Measurements from ENCODE around the gene WWOX. TPM values are rescaled to one million over a fixed set of nuclear protein-coding genes. Genes with fewer than 3 reads are reported as not detected.

Gene WWOX
- total RNA-seq, 1 experiment from 2014 or later, result 13.0 TPM

- no peak for DNase-seq (ENCODE audit: low read depth)
Observed at GRCh38 chr16:78563905-78564304, 464.5 kb downstream of the WWOX start.

DNA sequence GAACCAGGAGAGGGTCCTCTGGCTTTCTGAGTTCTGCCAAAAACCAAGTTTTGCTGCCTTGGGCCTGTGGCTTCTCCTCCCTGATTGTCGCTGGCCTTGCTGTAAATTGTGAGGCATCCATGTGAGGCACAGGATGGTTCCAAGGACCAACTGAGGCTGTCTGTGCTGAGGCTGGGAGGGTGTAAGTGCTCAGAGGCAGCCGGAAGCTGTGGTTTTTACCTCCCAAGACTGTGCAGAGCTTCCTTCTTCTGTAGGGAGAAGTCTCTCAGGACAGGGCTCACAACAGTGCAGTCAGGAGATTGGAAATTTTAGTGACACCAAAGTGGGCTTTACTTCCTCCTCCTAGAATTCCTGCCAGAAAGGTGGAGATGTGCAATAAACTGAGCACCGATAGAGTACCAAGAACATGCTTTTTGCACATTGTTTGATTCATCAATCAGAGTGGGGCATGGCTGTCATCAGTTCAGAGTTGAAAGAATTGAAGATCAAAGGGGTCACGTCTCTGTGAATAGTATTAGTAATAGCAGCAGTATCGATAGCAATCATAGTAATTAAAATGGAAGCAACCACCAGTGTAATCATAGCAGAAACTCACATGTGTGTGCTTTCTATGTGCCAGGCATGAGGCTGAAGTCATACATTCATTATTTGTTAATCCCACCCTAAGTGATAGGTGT lies 467.1 kb downstream of the WWOX start:
- DNase-seq (ENCODE audit: low read depth), result no peak

DNA sequence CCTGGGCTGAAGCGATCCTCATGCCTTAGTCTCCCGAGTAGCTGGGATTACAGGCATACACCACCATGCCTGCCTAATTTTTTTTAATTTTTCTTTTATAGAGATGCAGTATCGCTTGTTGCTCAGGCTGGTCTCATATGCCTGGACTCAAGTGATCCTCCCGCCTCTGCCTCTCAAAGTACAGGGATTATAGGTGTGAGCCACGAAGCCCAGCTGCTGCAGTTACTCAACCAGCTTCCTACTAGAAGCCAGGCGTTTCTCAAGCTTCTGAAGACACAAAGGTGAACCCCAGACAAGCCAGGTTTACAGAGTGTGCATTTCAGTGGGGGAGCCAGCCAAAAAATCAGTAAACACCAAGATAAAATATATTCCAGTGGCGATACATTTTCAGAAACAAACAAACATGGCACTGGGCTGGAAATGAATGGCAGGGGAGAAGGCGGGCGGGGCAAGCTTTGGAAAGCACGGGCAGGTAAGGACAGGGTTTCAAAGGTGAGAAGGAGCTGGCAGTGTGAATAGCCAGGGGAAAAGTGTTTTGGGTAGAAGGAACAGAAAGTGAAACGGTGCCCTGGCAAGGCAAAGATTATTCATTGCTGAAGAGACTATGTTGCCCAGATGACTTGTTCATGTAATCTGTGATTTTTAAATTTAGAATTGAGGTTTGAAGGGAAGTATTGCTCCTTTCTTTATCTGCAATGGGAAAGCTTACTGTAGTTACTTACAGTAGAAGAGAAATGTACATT lies 471.1 kb downstream of the WWOX start:
- no peak for DNase-seq (ENCODE audit: low read depth)

GRCh38 chr16:78571434-78571833 lies 472.0 kb downstream of the WWOX start:
- no peak for DNase-seq (ENCODE audit: low read depth)

- no peak for DNase-seq (ENCODE audit: low read depth)
Observed at GRCh38 chr16:78571898-78572358, 472.5 kb downstream of the WWOX start.

DNA sequence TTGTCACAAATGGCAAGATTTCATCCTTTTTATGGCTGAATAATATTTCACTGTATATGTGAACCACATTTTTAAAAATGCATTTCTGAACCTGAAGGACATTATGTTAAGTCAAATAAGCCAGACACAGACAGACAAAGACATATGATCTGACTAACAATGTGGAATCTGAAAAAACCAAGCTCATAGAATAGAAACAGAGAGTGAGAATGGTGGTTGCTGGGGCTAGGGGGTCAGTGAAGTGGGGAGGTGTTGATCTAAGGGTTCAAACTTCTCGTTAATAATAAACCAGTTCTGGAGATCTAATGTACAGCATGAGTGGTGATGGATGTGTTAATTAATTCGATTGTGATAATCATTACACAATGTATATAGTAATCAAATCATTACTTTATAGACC lies 475.1 kb downstream of the WWOX start:
- no peak for DNase-seq (ENCODE audit: low read depth)

DNA sequence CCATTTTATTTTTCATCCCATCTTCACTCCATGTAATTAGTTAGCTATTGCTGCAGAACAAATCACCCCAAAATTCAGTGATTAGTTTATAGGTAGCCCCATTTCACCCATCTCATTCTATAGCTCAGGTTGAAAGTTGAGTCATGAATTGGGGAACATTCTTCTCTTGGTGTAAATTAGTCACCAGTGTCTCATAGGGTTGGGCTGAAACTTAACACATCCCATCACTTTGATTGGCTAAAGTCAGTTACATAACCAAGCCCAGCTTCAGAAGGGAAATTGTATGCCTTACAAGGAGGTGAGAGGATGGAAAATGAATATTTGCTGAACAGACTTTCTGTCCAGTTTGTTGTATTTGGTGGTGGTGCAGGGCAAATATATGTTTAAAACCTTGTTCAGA lies 477.5 kb downstream of the WWOX start:
- DNase-seq (ENCODE audit: low read depth), result no peak

DNA sequence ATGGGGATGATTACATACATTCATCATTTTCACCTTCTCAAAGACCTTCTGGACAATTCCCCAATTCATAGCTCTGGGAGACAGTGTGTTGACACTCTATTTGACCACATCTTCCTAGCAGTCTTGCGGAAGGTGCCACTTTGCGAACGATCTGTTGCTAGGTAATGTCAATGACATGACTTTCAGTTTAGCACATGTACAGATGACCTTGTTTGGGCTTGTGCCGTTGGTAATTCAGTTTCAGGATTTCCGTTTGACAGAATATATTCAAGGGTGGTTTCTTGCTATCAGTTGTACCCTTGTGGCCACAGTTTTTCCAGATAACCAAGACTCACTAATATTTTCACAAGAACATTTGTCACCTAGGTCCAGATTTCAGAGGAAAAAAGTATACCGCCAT lies 478.2 kb downstream of the WWOX start:
- no peak for DNase-seq (ENCODE audit: low read depth)

DNA sequence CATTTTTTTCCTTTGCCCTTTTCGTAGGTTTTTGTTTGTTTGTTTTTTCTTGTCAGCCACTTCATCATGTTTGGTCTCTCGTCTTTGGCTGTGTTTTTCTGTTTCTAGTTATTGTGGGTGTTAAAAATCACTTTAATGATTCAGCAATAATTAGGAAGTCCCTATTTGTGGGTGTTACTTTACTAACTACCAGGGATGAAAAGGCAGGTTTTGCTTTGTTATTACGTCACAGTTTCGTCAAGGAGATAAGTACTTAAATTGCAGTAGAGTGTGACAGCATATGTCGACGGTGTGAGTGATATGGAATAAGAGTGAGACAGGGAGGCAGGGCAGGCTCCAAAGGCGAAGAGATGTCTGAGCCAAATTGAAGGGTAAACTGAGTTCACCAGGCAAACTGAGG lies 479.6 kb downstream of the WWOX start:
- DNase-seq (ENCODE audit: low read depth), result no peak

DNA sequence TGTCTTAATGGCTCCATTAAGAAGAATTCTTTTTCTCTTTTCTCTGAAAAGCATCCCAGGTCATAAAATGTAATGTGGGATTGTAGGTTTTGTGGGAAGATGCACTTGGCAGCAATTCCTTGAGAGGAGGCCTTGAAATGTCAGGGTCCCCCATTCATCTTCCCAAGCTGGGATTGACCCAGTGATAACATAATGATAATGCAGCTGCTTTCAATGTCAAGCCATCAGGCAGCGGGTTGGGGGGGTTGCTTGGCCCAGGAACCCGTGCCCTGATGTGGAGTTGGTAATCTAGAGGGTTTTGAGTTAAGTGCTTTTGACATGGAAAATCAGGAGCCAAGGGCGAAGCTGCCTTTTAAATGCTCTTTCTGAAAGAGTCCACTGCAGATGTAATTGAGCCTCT lies 484.0 kb downstream of the WWOX start:
- DNase-seq (ENCODE audit: low read depth), result no peak

DNA sequence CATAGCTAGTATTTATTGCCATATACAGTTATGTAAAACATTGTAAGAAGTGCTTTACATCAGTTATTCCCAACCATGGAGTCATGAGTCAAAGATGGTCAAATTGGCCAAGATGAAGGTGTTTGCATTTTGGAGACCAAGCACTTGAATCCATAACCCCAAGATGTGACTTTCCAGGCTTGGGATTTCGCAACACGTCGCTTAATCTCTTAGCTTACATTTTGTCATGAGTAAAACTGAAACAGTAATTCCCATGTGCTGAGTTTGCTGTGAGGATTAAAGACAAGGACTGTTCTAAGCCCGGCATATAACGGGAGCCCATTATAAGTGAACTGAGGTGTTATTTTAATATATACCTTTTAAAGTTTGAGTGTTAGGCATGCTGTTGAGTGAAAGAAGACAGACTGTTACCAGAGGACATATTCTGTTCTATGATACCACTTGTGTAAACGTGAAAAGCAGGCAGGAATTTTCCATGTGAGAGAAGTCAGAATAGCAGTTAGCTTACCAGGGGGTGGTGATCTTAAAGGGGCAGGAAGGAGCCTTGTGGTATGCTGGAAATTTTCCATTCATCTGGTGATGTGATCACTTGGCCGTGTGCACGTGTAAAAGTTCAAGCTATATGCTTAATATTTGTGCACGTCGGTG lies 484.9 kb downstream of the WWOX start:
- DNase-seq (ENCODE audit: low read depth), result no peak

GRCh38 chr16:78584991-78585390 lies 485.5 kb downstream of the WWOX start:
- DNase-seq (ENCODE audit: low read depth), result no peak

DNA sequence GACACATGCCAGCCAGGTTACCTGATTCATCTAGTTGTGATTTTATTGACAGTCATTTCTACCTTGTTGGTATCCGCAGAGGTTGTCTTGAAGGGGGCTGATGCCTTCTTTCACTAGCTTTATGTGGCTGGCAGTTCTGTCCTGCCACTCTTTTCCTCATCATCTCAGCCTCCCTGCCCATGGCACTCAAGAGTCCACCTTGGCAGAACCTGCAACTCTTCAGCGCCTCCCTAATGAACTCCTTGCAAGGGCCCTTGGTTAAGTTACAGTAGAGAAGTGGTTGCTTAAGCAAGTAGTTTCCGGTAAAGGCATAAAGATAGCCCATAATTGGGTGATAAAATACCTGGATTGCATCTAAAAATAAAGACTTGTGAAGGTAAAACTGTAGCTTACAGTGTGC lies 489.9 kb downstream of the WWOX start:
- DNase-seq (ENCODE audit: low read depth), result no peak

GRCh38 chr16:78591682-78592103 lies 492.2 kb downstream of the WWOX start:
- no peak for DNase-seq (ENCODE audit: low read depth)

DNA sequence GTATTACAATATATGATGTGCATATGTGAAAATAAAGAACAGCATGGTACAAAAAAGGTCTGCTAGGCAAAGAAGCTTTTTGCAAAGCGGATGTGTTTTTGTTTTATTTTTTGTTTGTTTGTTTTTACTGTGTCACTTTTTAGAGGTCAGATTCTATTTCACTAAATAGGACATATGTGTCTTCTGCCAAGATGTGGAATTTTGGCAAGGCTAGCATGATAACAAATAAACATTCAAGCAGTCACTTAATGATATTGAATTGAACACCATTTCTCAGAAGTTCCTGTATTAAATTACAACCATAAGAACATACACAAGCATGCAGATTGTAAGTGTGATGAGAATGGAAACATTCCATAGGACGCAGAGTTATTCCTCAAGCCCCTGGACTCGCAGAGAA lies 492.7 kb downstream of the WWOX start:
- no peak for DNase-seq (ENCODE audit: low read depth)

GRCh38 chr16:78593352-78593751 lies 493.9 kb downstream of the WWOX start:
- no peak for DNase-seq (ENCODE audit: low read depth)

GRCh38 chr16:78594191-78594590 lies 494.7 kb downstream of the WWOX start:
- DNase-seq (ENCODE audit: low read depth), result no peak

DNA sequence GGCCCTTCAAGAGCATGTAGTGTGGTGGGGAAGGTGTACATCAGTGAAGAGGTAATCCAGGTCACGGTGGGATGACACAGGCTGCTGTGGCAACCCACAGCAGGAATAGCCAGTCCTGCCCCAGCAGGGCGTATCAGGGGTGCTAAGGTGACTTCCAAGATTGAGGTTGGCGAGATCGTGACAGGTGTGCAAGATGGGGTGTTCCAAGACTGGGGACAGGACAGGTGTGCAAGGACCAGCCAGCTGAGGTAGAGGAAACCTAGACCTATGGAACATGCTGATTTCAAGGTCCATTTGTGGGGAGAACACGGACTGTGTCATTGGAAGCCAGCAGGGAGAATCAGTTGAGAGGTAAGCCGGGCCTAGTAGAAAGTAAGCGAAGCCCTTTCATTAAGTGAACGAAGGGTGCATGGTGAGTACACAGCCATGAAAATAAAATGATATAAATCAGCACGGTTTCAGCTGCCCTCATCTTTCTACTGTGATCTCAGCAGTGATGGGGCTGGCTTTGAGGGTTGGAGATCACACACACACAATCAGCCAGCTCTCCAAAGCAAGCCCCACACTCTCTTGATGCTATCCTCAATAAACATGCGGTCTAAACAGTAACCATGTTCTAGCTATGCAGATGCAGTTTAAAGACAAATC lies 497.0 kb downstream of the WWOX start:
- DNase-seq (ENCODE audit: low read depth), result no peak

DNA sequence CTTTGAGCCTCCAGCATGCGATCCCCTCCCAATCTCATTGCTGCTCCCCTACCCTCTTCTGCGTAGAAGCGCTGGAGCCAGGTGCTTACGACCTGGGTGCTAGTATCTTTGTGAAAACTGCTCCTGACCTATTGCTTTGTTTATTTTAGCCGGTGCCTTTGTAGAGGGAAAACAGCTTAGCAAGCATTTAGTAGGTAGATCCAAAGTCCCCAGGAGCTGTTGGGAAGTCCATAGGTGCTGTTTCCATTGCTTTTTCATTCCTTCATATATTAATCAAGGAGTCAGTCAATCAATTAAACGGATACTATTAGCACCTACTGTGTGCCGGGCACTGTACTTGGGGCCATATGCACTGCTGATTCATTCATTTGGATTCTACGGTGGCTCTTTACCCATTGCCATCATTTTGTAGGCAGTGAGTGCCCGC lies 497.6 kb downstream of the WWOX start:
- no peak for DNase-seq (ENCODE audit: low read depth)

- DNase-seq (ENCODE audit: low read depth), result no peak
Observed at GRCh38 chr16:78597809-78598570, 498.5 kb downstream of the WWOX start.

DNA sequence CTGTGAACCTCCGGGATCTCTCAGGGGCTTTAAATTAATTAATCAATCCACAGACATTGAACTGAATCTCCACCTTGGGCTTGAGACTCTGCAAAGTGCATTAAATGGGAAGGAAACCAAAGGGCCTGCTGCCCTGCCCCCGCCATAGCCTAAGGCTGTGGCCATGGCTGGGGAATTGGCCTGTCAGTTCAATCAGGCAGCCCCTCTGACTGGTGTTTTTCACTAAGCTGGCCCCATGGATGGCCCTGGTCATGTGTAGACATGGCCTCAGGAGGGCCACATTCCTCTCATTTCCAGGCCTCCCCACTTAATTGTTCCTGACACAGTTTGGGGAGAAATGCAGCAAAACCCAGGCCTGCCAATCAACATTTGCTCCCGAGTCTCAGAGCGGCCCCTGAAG lies 499.8 kb downstream of the WWOX start:
- no peak for DNase-seq (ENCODE audit: low read depth)

Data from LHCN-M2 (cell line).